Trophoblast cell (in vitro differentiated cells and primary cell): Measurements from ENCODE around the gene TGM3.

Experiments used
- DNase-seq, 2 donors: peaks; one replicate each; pipeline ENCODE4 v3.0.0-alpha.2; 2016
- H2AFZ ChIP-seq: 2 replicates; pipeline ENCODE4 v1.6.1; 2013; ENCODE audit warnings: low read length, moderate library complexity, mild to moderate bottlenecking; ENCODE audit not compliant: insufficient read depth, poor library complexity
- H2AK5ac ChIP-seq: 2 replicates; pipeline ENCODE4 v1.6.1; 2013; ENCODE audit warnings: mild to moderate bottlenecking, low read length
- H2BK120ac ChIP-seq: 2 replicates; pipeline ENCODE4 v1.6.1; 2013; ENCODE audit warnings: low read length, mild to moderate bottlenecking, moderate library complexity; ENCODE audit not compliant: insufficient read depth, poor library complexity
- H2BK12ac ChIP-seq: 2 replicates; pipeline ENCODE4 v1.6.1; 2013; ENCODE audit warnings: mild to moderate bottlenecking, low read length, moderate library complexity
- H2BK5ac ChIP-seq: 2 replicates; pipeline ENCODE4 v1.6.1; 2013; ENCODE audit warnings: low read length, low read depth, moderate library complexity, mild to moderate bottlenecking; ENCODE audit not compliant: poor library complexity
- H3K14ac ChIP-seq: 2 replicates; pipeline ENCODE4 v1.6.1; 2013; ENCODE audit warnings: mild to moderate bottlenecking, low read length
- H3K18ac ChIP-seq: 2 replicates; pipeline ENCODE4 v1.6.1; 2013; ENCODE audit warnings: mild to moderate bottlenecking, low read length
- H3K23ac ChIP-seq: 2 replicates; pipeline ENCODE4 v1.6.1; 2013; ENCODE audit warnings: low read length
- H3K27ac ChIP-seq: 2 replicates; pipeline ENCODE4 v1.5.1; 2013; ENCODE audit warnings: low read depth, mild to moderate bottlenecking, inconsistent platforms, low read length, moderate library complexity
- H3K27me3 ChIP-seq: 2 replicates; pipeline ENCODE4 v1.6.1; 2013; ENCODE audit warnings: inconsistent platforms, mild to moderate bottlenecking, low read length, moderate library complexity; ENCODE audit not compliant: insufficient read depth
- H3K36me3 ChIP-seq, 2 experiments: 1 replicate in 1 of 2; 2 replicates in 1 of 2; pipeline ENCODE4 v1.6.1; 2013; ENCODE audit warnings: low read length in 2 of 2, mild to moderate bottlenecking in 2 of 2, moderate library complexity in 1 of 2; ENCODE audit not compliant: insufficient read depth in 2 of 2, control insufficient read depth in 1 of 2
- H3K4ac ChIP-seq: 2 replicates; pipeline ENCODE4 v1.6.1; 2013; ENCODE audit warnings: low read depth, mild to moderate bottlenecking, low read length, moderate library complexity
- H3K4me1 ChIP-seq, 2 experiments: 1 replicate in 1 of 2; 2 replicates in 1 of 2; pipeline ENCODE4 v1.6.1; 2013; ENCODE audit warnings: low read length in 2 of 2, mild to moderate bottlenecking in 2 of 2, moderate library complexity in 1 of 2; ENCODE audit not compliant: insufficient read depth in 2 of 2, control insufficient read depth in 1 of 2
- H3K4me2 ChIP-seq: 2 replicates; pipeline ENCODE4 v1.6.1; 2013; ENCODE audit warnings: inconsistent platforms, mild to moderate bottlenecking, low read length, moderate library complexity
- H3K4me3 ChIP-seq: 2 replicates; pipeline ENCODE4 v1.5.1; 2013; ENCODE audit warnings: mild to moderate bottlenecking, low read depth, low read length, inconsistent platforms
- H3K79me1 ChIP-seq: one replicate; pipeline ENCODE4 v1.6.1; 2013; ENCODE audit warnings: low read length
- H3K79me2 ChIP-seq: 2 replicates; pipeline ENCODE4 v1.6.1; 2013; ENCODE audit warnings: low read length, mild to moderate bottlenecking; ENCODE audit not compliant: control insufficient read depth, insufficient read depth, poor library complexity
- H3K9ac ChIP-seq: 2 replicates; pipeline ENCODE4 v1.6.1; 2013; ENCODE audit warnings: mild to moderate bottlenecking, low read length
- H3K9me3 ChIP-seq: 2 replicates; pipeline ENCODE4 v1.6.1; 2013; ENCODE audit warnings: low read depth, mild to moderate bottlenecking, control low read depth, inconsistent platforms, low read length; ENCODE audit not compliant: insufficient read depth
- H4K12ac ChIP-seq: 2 replicates; pipeline ENCODE4 v1.6.1; 2013; ENCODE audit warnings: low read depth, mild to moderate bottlenecking, low read length, moderate library complexity
- H4K8ac ChIP-seq: 2 replicates; pipeline ENCODE4 v1.6.1; 2013; ENCODE audit warnings: low read depth, mild to moderate bottlenecking, low read length, moderate library complexity
- H4K91ac ChIP-seq: one replicate; pipeline ENCODE4 v1.6.1; 2013; ENCODE audit warnings: low read depth, mild to moderate bottlenecking, low read length, moderate library complexity
- WGBS: extraction: QIAGEN DNeasy Blood & Tissue Kit; methylation state at CpG from one replicate; pipeline ENCODE4 v1.1.7; 2013; ENCODE audit warnings: missing lambda C conversion rate; ENCODE audit not compliant: insufficient read length, insufficient coverage; ENCODE audit errors: extremely low coverage; 5-methylcytosine and 5-hydroxymethylcytosine counted together

Gene TGM3

DNA sequence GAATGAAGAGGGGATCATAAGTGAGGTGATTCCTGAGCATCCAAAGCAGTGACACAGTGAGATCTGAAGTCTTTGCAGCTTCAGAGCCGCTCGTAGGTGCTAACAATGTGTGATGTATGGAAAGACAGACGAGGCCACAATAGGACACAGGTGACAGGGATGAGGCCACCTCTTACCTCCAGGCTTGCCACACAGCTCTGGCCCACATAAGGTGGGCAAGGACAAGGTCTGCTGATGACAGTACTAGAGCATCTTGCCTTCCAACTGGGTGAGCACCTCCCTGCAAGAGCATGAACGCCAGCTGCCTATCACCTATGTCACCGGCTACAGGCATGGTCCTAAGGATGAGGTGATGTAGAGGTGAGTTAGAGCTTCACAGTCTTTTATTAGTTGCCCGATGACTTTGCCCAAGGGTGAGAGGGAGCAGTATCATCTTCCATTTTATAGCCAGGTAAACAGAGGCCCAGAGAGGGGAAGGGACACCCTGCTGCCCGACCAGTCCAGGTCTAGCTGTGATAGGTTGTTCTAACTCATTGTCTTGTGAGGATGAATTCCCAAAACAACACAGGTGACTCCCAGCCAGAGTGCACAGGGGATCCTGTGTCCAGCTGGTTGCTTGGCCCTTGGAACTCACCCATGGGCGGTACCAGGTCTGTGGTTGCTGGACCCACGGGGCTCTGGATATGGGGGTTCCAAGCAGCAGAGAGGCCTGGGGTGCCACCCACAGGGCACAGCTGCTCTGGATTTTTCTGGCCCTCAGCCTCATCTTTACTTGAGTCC, 78.7 kb downstream of the TGM3 start:
- Histone ChIP-seq H4K12ac (no peak overlapping the region), H3K4me3 (no peak overlapping the region), H4K8ac (no peak overlapping the region), H3K79me1 (no peaks in the 10 kb centered on the region), H2BK5ac (no peak overlapping the region), H3K36me3 (no peaks in the 10 kb centered on the region), H3K18ac (no peak overlapping the region), H2AK5ac (no peak overlapping the region), H3K4me1 (no peaks in the 10 kb centered on the region), H4K91ac (no peak overlapping the region), H3K4me2 (no peak overlapping the region), H3K14ac (no peak overlapping the region), H3K27ac (no peak overlapping the region), H2AFZ (no peak overlapping the region), H2BK120ac (no peak overlapping the region), H3K9me3 (no peaks in the 10 kb centered on the region), H3K23ac (peak overlapping the region; percentile 7), H2BK12ac (no peak overlapping the region), H3K9ac (peak overlapping the region; percentile 39), H3K27me3 (no peaks in the 10 kb centered on the region), H3K4ac (no peak overlapping the region), H3K79me2 (no peaks in the 10 kb centered on the region)
- no peak for DNase-seq
- no CpG with 5 or more reads among the region's 9 CpGs for WGBS

DNA sequence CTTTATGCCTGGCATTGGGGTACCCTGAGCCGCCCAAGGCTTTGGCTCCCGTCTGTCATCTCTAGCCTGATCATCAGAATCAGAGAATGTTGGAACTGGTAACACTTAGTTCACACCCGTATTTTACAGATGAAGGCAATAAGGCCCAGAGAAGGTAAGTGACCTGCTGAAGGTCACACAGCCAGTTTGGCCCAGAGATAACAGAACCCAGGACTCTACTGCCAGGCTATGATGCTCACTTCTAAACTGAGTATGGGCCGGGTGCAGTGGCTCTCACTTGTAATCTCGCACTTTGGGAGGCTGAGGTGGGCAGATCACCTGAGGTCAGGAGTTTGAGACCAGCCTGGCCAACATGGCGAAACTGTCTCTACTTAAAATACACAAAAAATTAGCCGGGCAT, 83.1 kb downstream of the TGM3 start:
- Histone ChIP-seq H3K27ac (no peak overlapping the region), H2AFZ (no peak overlapping the region), H3K27me3 (no peaks in the 10 kb centered on the region), H3K79me1 (no peaks in the 10 kb centered on the region), H3K4me2 (no peak overlapping the region), H3K9ac (no peak overlapping the region), H3K9me3 (peaks cover 4% of the 10 kb centered on the region), H4K12ac (no peak overlapping the region), H3K23ac (no peak overlapping the region), H3K79me2 (no peaks in the 10 kb centered on the region), H3K18ac (no peak overlapping the region), H4K8ac (no peak overlapping the region), H2AK5ac (no peak overlapping the region), H3K4me3 (no peak overlapping the region), H3K14ac (no peak overlapping the region), H4K91ac (no peak overlapping the region), H3K4me1 (no peaks in the 10 kb centered on the region), H3K4ac (no peak overlapping the region), H2BK12ac (no peak overlapping the region), H2BK5ac (no peak overlapping the region), H2BK120ac (no peak overlapping the region), H3K36me3 (no peaks in the 10 kb centered on the region)
- no peak for DNase-seq
- no CpG with 5 or more reads among the region's 7 CpGs for WGBS

- Histone ChIP-seq H2BK5ac (no peak overlapping the region), H3K18ac (no peak overlapping the region), H3K4me1 (peaks cover 0 to 3% of the 10 kb centered on the region in 2 experiments), H3K79me1 (no peaks in the 10 kb centered on the region), H3K9me3 (peaks cover 4% of the 10 kb centered on the region), H2AK5ac (no peak overlapping the region), H4K91ac (peak overlapping the region; percentile 18), H3K14ac (no peak overlapping the region), H2BK120ac (no peak overlapping the region), H3K79me2 (no peaks in the 10 kb centered on the region), H3K27ac (no peak overlapping the region), H3K4ac (no peak overlapping the region), H4K12ac (no peak overlapping the region), H3K36me3 (no peaks in the 10 kb centered on the region), H3K23ac (no peak overlapping the region), H2BK12ac (no peak overlapping the region), H2AFZ (no peak overlapping the region), H3K4me3 (no peak overlapping the region), H3K27me3 (no peaks in the 10 kb centered on the region), H3K9ac (no peak overlapping the region), H4K8ac (peak overlapping the region; percentile 9), H3K4me2 (no peak overlapping the region)
- DNase-seq = no peak
- no CpG with 5 or more reads among the region's 9 CpGs for WGBS
Observed at GRCh38 chr20:2379511-2380229, 83.9 kb downstream of the TGM3 start.

DNA sequence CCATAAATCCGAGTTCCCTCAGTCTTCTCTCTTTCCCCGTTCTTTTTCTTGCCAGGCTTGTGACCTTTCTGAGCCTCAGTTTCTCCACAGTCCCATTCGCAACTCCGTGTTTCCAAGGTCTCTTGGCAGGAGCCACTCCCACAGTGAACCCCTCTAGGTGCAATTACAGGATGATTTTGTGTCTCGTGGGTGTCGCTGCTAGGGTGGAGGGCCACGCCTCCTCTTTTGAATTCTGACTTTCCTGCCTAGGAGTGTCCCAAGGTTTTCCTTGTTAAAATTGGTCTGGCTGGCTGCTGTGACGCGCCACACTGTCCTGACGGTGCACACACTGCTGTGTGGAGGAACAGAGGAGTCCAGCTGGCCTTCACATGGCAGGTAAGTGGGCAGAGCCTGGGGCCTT, 84.8 kb downstream of the TGM3 start, which contains the start of gene TGM6:
Gene TGM6, plus strand, starts transcription at position 301 of the 400 bp plus-strand sequence. Its CDS starts 68 bp downstream, at position 369.
- no peaks in the 10 kb centered on the region for H3K79me1 ChIP-seq
- H3K23ac ChIP-seq = no peak within 1 kb of the TSS
- H3K27ac ChIP-seq = no peak within 1 kb of the TSS
- WGBS = no CpG with 5 or more reads among the region's 10 CpGs
- H3K4me3 ChIP-seq = no peak within 1 kb of the TSS
- H4K8ac ChIP-seq = peak within 1 kb of the TSS; percentile 9
- peak within 1 kb of the TSS; percentile 18 for H4K91ac ChIP-seq
- H3K4me2 ChIP-seq = no peak within 1 kb of the TSS
- H3K9ac ChIP-seq = no peak within 1 kb of the TSS
- no peak within 1 kb of the TSS for H2AK5ac ChIP-seq
- H2BK120ac ChIP-seq = no peak within 1 kb of the TSS
- H3K4me1 ChIP-seq = peaks cover 0 to 8% of the 10 kb centered on the region in 2 experiments
- H3K9me3 ChIP-seq = peaks cover 4% of the 10 kb centered on the region
- no peak for DNase-seq
- no peak within 1 kb of the TSS for H2AFZ ChIP-seq
- no peak within 1 kb of the TSS for H2BK5ac ChIP-seq
- no peak within 1 kb of the TSS for H2BK12ac ChIP-seq
- no peaks in the 10 kb centered on the region for H3K27me3 ChIP-seq
- H4K12ac ChIP-seq = no peak within 1 kb of the TSS
- H3K79me2 ChIP-seq = no peaks in the 10 kb centered on the region
- H3K14ac ChIP-seq = no peak within 1 kb of the TSS
- H3K36me3 ChIP-seq = no peaks in the 10 kb centered on the region
- no peak within 1 kb of the TSS for H3K18ac ChIP-seq
- no peak within 1 kb of the TSS for H3K4ac ChIP-seq
